GM23338 (cell line): ENCODE data around the gene RSPO1. TPM values are rescaled to one million over a fixed set of nuclear protein-coding genes. Genes with fewer than 3 reads are reported as not detected.

Source experiments
- ATAC-seq: fragments of 200-7000 bp; cut with Tn5 transposase; 3 replicates; pipeline ENCODE4 v1.9.1; 2020
- DNase-seq: peaks from one replicate; pipeline ENCODE4 v3.0.0-alpha.2; 2015; ENCODE audit warnings: low spot score
- H2AFZ ChIP-seq: fragments of 200-600 bp; sonication (generic); 2 replicates; pipeline ENCODE4 v1.8.0; 2016; ENCODE audit warnings: antibody characterized with exemption, mild to moderate bottlenecking, moderate library complexity
- H3F3A ChIP-seq: fragments of 200-600 bp; sonication (generic); replicated peaks from 2 replicates; pipeline ENCODE4 v1.8.0; 2017; ENCODE audit warnings: antibody characterized with exemption, mixed run types, low read depth
- H3K27ac ChIP-seq: fragments of 200-600 bp; sonication (generic); 2 replicates; pipeline ENCODE4 v1.6.1; 2016; ENCODE audit warnings: low read depth
- H3K27me3 ChIP-seq: fragments of 200-600 bp; sonication (generic); 2 replicates; pipeline ENCODE4 v1.8.0; 2016; ENCODE audit warnings: mild to moderate bottlenecking, mixed run types, moderate library complexity; ENCODE audit not compliant: insufficient read depth
- H3K36me3 ChIP-seq: fragments of 200-600 bp; sonication (generic); 2 replicates; pipeline ENCODE4 v1.8.0; 2016; ENCODE audit warnings: mild to moderate bottlenecking; ENCODE audit not compliant: insufficient read depth
- H3K4me1 ChIP-seq: fragments of 200-600 bp; sonication (generic); 2 replicates; pipeline ENCODE4 v1.8.0; 2016; ENCODE audit warnings: mild to moderate bottlenecking, moderate library complexity; ENCODE audit not compliant: insufficient read depth
- H3K4me2 ChIP-seq: fragments of 200-600 bp; sonication (generic); 2 replicates; pipeline ENCODE4 v1.7.1; 2017; ENCODE audit warnings: mixed run types
- H3K4me3 ChIP-seq: fragments of 200-600 bp; sonication (generic); 2 replicates; pipeline ENCODE4 v1.6.1; 2016; ENCODE audit warnings: mixed run types
- H3K79me2 ChIP-seq: fragments of 200-600 bp; sonication (generic); replicated peaks from 2 replicates; pipeline ENCODE4 v1.8.0; 2017; ENCODE audit warnings: mild to moderate bottlenecking; ENCODE audit not compliant: insufficient read depth
- H3K9me2 ChIP-seq: fragments of 200-600 bp; sonication (generic); 2 replicates; pipeline ENCODE4 v1.8.0; 2017; ENCODE audit not compliant: insufficient read depth
- H4K20me1 ChIP-seq: fragments of 200-600 bp; sonication (generic); replicated peaks from 2 replicates; pipeline ENCODE4 v1.8.0; 2017; ENCODE audit warnings: mild to moderate bottlenecking; ENCODE audit not compliant: insufficient read depth
- H3K27ac Mint-ChIP-seq: 2 replicates; pipeline ENCODE4 v1.8.0; 2020; ENCODE audit warnings: inconsistent platforms, mild to moderate bottlenecking, moderate library complexity, mixed read lengths
- H3K27me3 Mint-ChIP-seq: 3 replicates; pipeline ENCODE4 v1.8.0; 2022; ENCODE audit warnings: low read depth, mild to moderate bottlenecking, moderate library complexity, mixed read lengths, inconsistent platforms; ENCODE audit not compliant: insufficient read depth, poor library complexity
- H3K36me3 Mint-ChIP-seq: 3 replicates; pipeline ENCODE4 v1.8.0; 2021; ENCODE audit warnings: low read depth, mild to moderate bottlenecking, inconsistent platforms, moderate library complexity, mixed read lengths
- H3K4me1 Mint-ChIP-seq: 3 replicates; pipeline ENCODE4 v1.8.0; 2020; ENCODE audit warnings: mild to moderate bottlenecking, inconsistent platforms, mixed read lengths
- H3K4me3 Mint-ChIP-seq: 3 replicates; pipeline ENCODE4 v1.8.0; 2021; ENCODE audit warnings: moderate library complexity, mild to moderate bottlenecking, inconsistent platforms, mixed read lengths
- H3K9me3 Mint-ChIP-seq: 3 replicates; pipeline ENCODE4 v1.8.0; 2020; ENCODE audit warnings: moderate library complexity, mild to moderate bottlenecking, inconsistent platforms, mixed read lengths
- CREB1 ChIP-seq: fragments of 250-450 bp; sonication (Bioruptor Pico); IDR thresholded peaks from 2 replicates; pipeline ENCODE4 v1.5.0; 2020; ENCODE audit warnings: low read depth, mild to moderate bottlenecking, moderate library complexity
- JUNB ChIP-seq: IDR thresholded peaks from one replicate; pipeline ENCODE4 v1.6.1; 2016; ENCODE audit warnings: antibody characterized with exemption; ENCODE audit not compliant: unreplicated experiment
- NANOG ChIP-seq: IDR thresholded peaks from 2 replicates; pipeline ENCODE4 v1.6.1; 2016; ENCODE audit warnings: antibody characterized with exemption, borderline replicate concordance
- POLR2AphosphoS5 ChIP-seq: IDR thresholded peaks from 2 replicates; pipeline ENCODE4 v1.6.1; 2016; ENCODE audit warnings: antibody characterized with exemption, low read depth
- STAT1 ChIP-seq: IDR thresholded peaks from one replicate; pipeline ENCODE4 v1.6.1; 2016; ENCODE audit warnings: antibody characterized with exemption; ENCODE audit not compliant: unreplicated experiment
- ZNF114 ChIP-seq: fragments of 250-450 bp; sonication (Bioruptor Pico); IDR thresholded peaks from 2 replicates; pipeline ENCODE4 v1.5.0; 2020; ENCODE audit warnings: mild to moderate bottlenecking, moderate library complexity
- ZNF331 ChIP-seq: fragments of 250-450 bp; sonication (Bioruptor Pico); IDR thresholded peaks from 2 replicates; pipeline ENCODE4 v1.5.0; 2020; ENCODE audit warnings: low read depth, mild to moderate bottlenecking, moderate library complexity
- ZNF462 ChIP-seq: fragments of 250-450 bp; sonication (Bioruptor Pico); IDR thresholded peaks from 2 replicates; pipeline ENCODE4 v1.5.0; 2020; ENCODE audit warnings: mild to moderate bottlenecking, moderate library complexity
- polyA plus RNA-seq: library from polyadenylated mRNA; unstranded; fragments of >200 nt; fragmentation: Nextera tagmentation; extraction: Ambion mirVana; gene quantifications from 2 replicates; pipeline ENCODE4 v1.2.1, GENCODE V29; 2016
- total RNA-seq: library from RNA; depleted of rRNA; stranded (reverse); fragments of >200 nt; shearing (Covaris generic); gene quantifications from 2 replicates; pipeline ENCODE4 v1.2.3, GENCODE V29; 2014
- TF ChIP-seq, protein P1 (sequence below): IDR thresholded peaks from 2 replicates; pipeline ENCODE4 v1.6.1; 2016; ENCODE audit warnings: antibody characterized with exemption
- TF ChIP-seq, protein P2 (sequence below), 2 experiments: fragments of 200-600 bp in 1 of 2; sonication (generic) in 1 of 2; conservative IDR thresholded peaks; 2 replicates each; pipeline versions ENCODE4 v1.5.1 to v1.6.1; 2016 to 2017; ENCODE audit warnings: antibody characterized with exemption in 2 of 2, low read depth in 2 of 2, mild to moderate bottlenecking in 2 of 2, moderate library complexity in 1 of 2

Gene RSPO1
- total and polyA plus RNA-seq, 2 experiments from 2014 or later: 0.11 TPM; not detected in 1

DNA sequence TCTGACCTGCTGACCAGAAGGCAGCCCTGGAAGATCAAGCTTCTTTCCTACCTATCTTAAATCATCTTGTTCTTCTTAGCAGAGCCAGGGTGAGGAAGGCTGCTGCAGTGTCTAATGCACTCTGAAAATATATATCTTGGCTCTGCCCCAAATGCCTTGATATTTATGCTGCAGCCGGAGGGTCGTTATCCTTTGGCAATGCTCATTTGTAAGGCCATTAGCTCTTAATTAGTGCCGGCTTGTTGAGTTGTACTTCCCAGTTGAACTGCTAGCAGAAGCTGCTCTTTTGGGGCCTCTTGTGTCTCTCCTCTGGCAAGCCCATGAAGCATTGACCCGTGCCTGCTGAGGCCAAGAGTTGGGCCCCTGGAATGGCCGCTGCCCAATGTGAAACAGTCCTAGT lies 34.8 kb downstream of the RSPO1 start:
- Mint-ChIP-seq H3K27ac (no peak overlapping the region), H3K27me3 (peaks cover 6% of the 10 kb centered on the region), H3K36me3 (peaks cover 4% of the 10 kb centered on the region; the same call in 2 of the 3 replicates), H3K9me3 (no peaks in the 10 kb centered on the region), H3K4me3 (no peak overlapping the region), H3K4me1 (no peaks in the 10 kb centered on the region)
- Histone ChIP-seq H3K4me3 (no peak overlapping the region), H3F3A (no peaks in the 10 kb centered on the region), H3K4me1 (0 out of 2 replicates have a peak, but pooled peaks cover under 1% of the 10 kb centered on the region), H3K4me2 (no peak overlapping the region), H3K27me3 (no peaks in the 10 kb centered on the region; the same call in 1 of the 2 replicates), H3K79me2 (peaks cover 8% of the 10 kb centered on the region), H4K20me1 (peaks cover 2% of the 10 kb centered on the region), H3K36me3 (no peaks in the 10 kb centered on the region), H2AFZ (no peak overlapping the region), H3K9me2 (no peaks in the 10 kb centered on the region), H3K27ac (no peak overlapping the region)
- ATAC-seq (no peak), DNase-seq (no peak)
- TF ChIP-seq, protein P1, sequence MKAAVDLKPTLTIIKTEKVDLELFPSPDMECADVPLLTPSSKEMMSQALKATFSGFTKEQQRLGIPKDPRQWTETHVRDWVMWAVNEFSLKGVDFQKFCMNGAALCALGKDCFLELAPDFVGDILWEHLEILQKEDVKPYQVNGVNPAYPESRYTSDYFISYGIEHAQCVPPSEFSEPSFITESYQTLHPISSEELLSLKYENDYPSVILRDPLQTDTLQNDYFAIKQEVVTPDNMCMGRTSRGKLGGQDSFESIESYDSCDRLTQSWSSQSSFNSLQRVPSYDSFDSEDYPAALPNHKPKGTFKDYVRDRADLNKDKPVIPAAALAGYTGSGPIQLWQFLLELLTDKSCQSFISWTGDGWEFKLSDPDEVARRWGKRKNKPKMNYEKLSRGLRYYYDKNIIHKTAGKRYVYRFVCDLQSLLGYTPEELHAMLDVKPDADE: no peak
- TF ChIP-seq JUNB (no peak), ZNF114 (no peak), NANOG (no peak), POLR2AphosphoS5 (no peak)
- TF ChIP-seq, protein P2, sequence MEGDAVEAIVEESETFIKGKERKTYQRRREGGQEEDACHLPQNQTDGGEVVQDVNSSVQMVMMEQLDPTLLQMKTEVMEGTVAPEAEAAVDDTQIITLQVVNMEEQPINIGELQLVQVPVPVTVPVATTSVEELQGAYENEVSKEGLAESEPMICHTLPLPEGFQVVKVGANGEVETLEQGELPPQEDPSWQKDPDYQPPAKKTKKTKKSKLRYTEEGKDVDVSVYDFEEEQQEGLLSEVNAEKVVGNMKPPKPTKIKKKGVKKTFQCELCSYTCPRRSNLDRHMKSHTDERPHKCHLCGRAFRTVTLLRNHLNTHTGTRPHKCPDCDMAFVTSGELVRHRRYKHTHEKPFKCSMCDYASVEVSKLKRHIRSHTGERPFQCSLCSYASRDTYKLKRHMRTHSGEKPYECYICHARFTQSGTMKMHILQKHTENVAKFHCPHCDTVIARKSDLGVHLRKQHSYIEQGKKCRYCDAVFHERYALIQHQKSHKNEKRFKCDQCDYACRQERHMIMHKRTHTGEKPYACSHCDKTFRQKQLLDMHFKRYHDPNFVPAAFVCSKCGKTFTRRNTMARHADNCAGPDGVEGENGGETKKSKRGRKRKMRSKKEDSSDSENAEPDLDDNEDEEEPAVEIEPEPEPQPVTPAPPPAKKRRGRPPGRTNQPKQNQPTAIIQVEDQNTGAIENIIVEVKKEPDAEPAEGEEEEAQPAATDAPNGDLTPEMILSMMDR (conservative IDR thresholded peaks at IDR 0.05; ENCODE audit: low read depth in 2 of 2): no peak

GRCh38 chr1:37596182-37596667 lies 38.5 kb downstream of the RSPO1 start:
- Histone ChIP-seq H3K9me2 (no peaks in the 10 kb centered on the region), H3F3A (no peaks in the 10 kb centered on the region), H3K4me1 (peaks cover 6% of the 10 kb centered on the region), H3K27me3 (no peaks in the 10 kb centered on the region; the same call in 1 of the 2 replicates), H2AFZ (0 out of 2 replicates have a peak overlapping the region, but pooled peaks have one; percentile 74), H3K79me2 (peaks cover 40% of the 10 kb centered on the region), H3K4me2 (peak overlapping the region; percentile 71), H3K36me3 (peaks cover 22% of the 10 kb centered on the region; the same call in 1 of the 2 replicates), H3K4me3 (peak overlapping the region; percentile 74), H3K27ac (no peak overlapping the region), H4K20me1 (peaks cover 34% of the 10 kb centered on the region)
- DNase-seq (no peak), ATAC-seq (no peak; the same call in 2 of the 3 replicates)
- H3K27ac Mint-ChIP-seq: no peak overlapping the region
- H3K4me3 Mint-ChIP-seq: peak overlapping the region; percentile 100
- H3K27me3 Mint-ChIP-seq: no peaks in the 10 kb centered on the region
- peaks cover 3% of the 10 kb centered on the region; the same call in 1 of the 3 replicates for H3K4me1 Mint-ChIP-seq
- peaks cover 23% of the 10 kb centered on the region for H3K36me3 Mint-ChIP-seq
- no peaks in the 10 kb centered on the region for H3K9me3 Mint-ChIP-seq
- TF ChIP-seq, protein P2 (conservative IDR thresholded peaks at IDR 0.05; ENCODE audit: low read depth in 2 of 2): no peak
- no peak for TF ChIP-seq STAT1
- no peak for TF ChIP-seq CREB1
- TF ChIP-seq POLR2AphosphoS5: no peak
- TF ChIP-seq NANOG: no peak
- no peak for TF ChIP-seq ZNF462 (CRISPR knock-in tag)
- no peak for TF ChIP-seq ZNF331 (CRISPR knock-in tag)
